H1 (cell line): ENCODE results near the gene CRABP1. TPM values are rescaled to one million over a fixed set of nuclear protein-coding genes. Genes with fewer than 3 reads are reported as not detected.

ENCODE experiments used
- CTCF ChIA-PET: fragments of 300-600 bp; sonication (Branson Sonifier 250); formaldehyde crosslinking; loops from one replicate; lab custom pipeline; 2021; ENCODE audit not compliant: partially characterized antibody; lab: Charles Lee
- POLR2A ChIA-PET: fragments of 300-600 bp; sonication (Branson Sonifier 250); formaldehyde crosslinking; loops from one replicate; lab custom pipeline; 2021; ENCODE audit warnings: inconsistent platforms; ENCODE audit not compliant: partially characterized antibody; lab: Charles Lee
- DNase-seq, 2 experiments: peaks; one replicate each; pipeline versions ENCODE4 v3.0.0 to v3.0.0-alpha.2; 2010 to 2022; ENCODE audit warnings: low spot score in 2 of 2, low read depth in 1 of 2, mixed read lengths in 1 of 2
- FAIRE-seq: peaks from 2 replicates; lab custom pipeline; 2011; peaks lifted over from hg19 to GRCh38; lab: Jason Lieb, UNC
- H2AFZ ChIP-seq: 2 replicates; pipeline ENCODE4 v1.8.1; 2012; ENCODE audit warnings: low read length, inconsistent platforms
- H2AK5ac ChIP-seq: 2 replicates; pipeline ENCODE4 v1.6.1; 2013; ENCODE audit warnings: low read depth, low read length
- H2BK120ac ChIP-seq: replicated peaks from 2 replicates; pipeline ENCODE3; 2013; ENCODE audit warnings: low read depth, low read length, inconsistent platforms
- H2BK12ac ChIP-seq: 2 replicates; pipeline ENCODE4 v1.6.1; 2013; ENCODE audit warnings: low read depth, low read length
- H2BK15ac ChIP-seq: 2 replicates; pipeline ENCODE4 v1.6.1; 2013; ENCODE audit warnings: low read length
- H2BK20ac ChIP-seq: 2 replicates; pipeline ENCODE4 v1.6.1; 2013; ENCODE audit warnings: low read length
- H2BK5ac ChIP-seq: 2 replicates; pipeline ENCODE4 v1.6.1; 2013; ENCODE audit warnings: low read depth, low read length
- H3K14ac ChIP-seq: 2 replicates; pipeline ENCODE4 v1.6.1; 2013; ENCODE audit warnings: inconsistent platforms; ENCODE audit not compliant: insufficient read length
- H3K18ac ChIP-seq: 2 replicates; pipeline ENCODE4 v1.6.1; 2013; ENCODE audit warnings: low read length; ENCODE audit errors: extremely low read depth
- H3K23ac ChIP-seq: 2 replicates; pipeline ENCODE4 v1.6.1; 2013; ENCODE audit warnings: inconsistent platforms; ENCODE audit not compliant: insufficient read length
- H3K23me2 ChIP-seq: 2 replicates; pipeline ENCODE4 v1.6.1; 2013; ENCODE audit warnings: low read depth, low read length
- H3K27ac ChIP-seq: 2 replicates; pipeline ENCODE4 v1.6.1; 2011; ENCODE audit warnings: low read depth, low read length, inconsistent platforms
- H3K27me3 ChIP-seq, 4 experiments: replicated peaks in 1 of 4; 1 replicate in 1 of 4; 2 replicates in 3 of 4; pipeline versions ENCODE4 v1.6.1 to v1.8.1; 2011 to 2013; ENCODE audit warnings: low read length in 3 of 4, mild to moderate bottlenecking in 3 of 4, inconsistent platforms in 2 of 4, mixed read lengths in 2 of 4, moderate library complexity in 1 of 4; ENCODE audit not compliant: control insufficient read depth in 3 of 4, insufficient read depth in 3 of 4; ENCODE audit errors: extremely low read depth in 1 of 4
- H3K36me3 ChIP-seq, 4 experiments: 2 replicates each; pipeline versions ENCODE4 v1.6.1 to v1.8.1; 2011 to 2013; ENCODE audit warnings: mild to moderate bottlenecking in 4 of 4, low read length in 3 of 4, moderate library complexity in 2 of 4, control low read depth in 1 of 4, inconsistent platforms in 1 of 4; ENCODE audit not compliant: insufficient read depth in 4 of 4, control insufficient read depth in 2 of 4
- H3K4ac ChIP-seq: replicated peaks from 2 replicates; pipeline ENCODE3; 2013; ENCODE audit warnings: low read length, low read depth, mixed read lengths, inconsistent platforms; ENCODE audit not compliant: insufficient read length
- H3K4me1 ChIP-seq, 4 experiments: replicated peaks in 1 of 4; 1 replicate in 1 of 4; 2 replicates in 3 of 4; pipeline versions ENCODE4 v1.6.1 to v1.8.1; 2011 to 2013; ENCODE audit warnings: low read length in 3 of 4, inconsistent platforms in 2 of 4, mixed read lengths in 1 of 4; ENCODE audit not compliant: insufficient read depth in 4 of 4, control insufficient read depth in 3 of 4
- H3K4me2 ChIP-seq, 2 experiments: 2 replicates each; pipeline versions ENCODE4 v1.6.1 to v1.8.1; 2011 to 2013; ENCODE audit warnings: low read depth in 2 of 2, low read length in 2 of 2, control low read depth in 1 of 2, inconsistent platforms in 1 of 2, mild to moderate bottlenecking in 1 of 2; ENCODE audit not compliant: insufficient read depth in 1 of 2
- H3K4me3 ChIP-seq, 4 experiments: fragments of 200-600, 300-600 bp in 1 of 4; sonication (generic), shearing (Covaris generic), sonication (Bioruptor Twin) in 1 of 4; 2 replicates each; pipeline versions ENCODE4 v1.5.1 to v1.8.1; 2011 to 2016; ENCODE audit warnings: low read length in 4 of 4, low read depth in 3 of 4, control low read depth in 2 of 4, inconsistent platforms in 2 of 4, mild to moderate bottlenecking in 2 of 4, mixed read lengths in 1 of 4, moderate library complexity in 1 of 4; ENCODE audit not compliant: insufficient read depth in 2 of 4; ENCODE audit errors: extremely low read depth in 1 of 4
- H3K56ac ChIP-seq: replicated peaks from 2 replicates; pipeline ENCODE3; 2013; ENCODE audit warnings: low read depth, mild to moderate bottlenecking, mixed read lengths, low read length, inconsistent platforms; ENCODE audit not compliant: insufficient read length
- H3K79me1 ChIP-seq: 2 replicates; pipeline ENCODE4 v1.6.1; 2013; ENCODE audit warnings: low read depth, low read length, control low read depth
- H3K79me2 ChIP-seq, 2 experiments: 2 replicates each; pipeline versions ENCODE4 v1.6.1 to v1.8.1; 2012 to 2013; ENCODE audit warnings: low read length in 2 of 2, mild to moderate bottlenecking in 2 of 2, inconsistent platforms in 1 of 2; ENCODE audit not compliant: insufficient read depth in 2 of 2, control insufficient read depth in 1 of 2
- H3K9ac ChIP-seq, 4 experiments: replicated peaks in 1 of 4; 1 replicate in 1 of 4; 2 replicates in 3 of 4; pipeline versions ENCODE4 v1.6.1 to v1.8.1; 2011 to 2013; ENCODE audit warnings: low read depth in 3 of 4, low read length in 3 of 4, control low read depth in 2 of 4, mild to moderate bottlenecking in 2 of 4, moderate library complexity in 2 of 4, inconsistent platforms in 1 of 4; ENCODE audit errors: extremely low read depth in 1 of 4
- H3K9me3 ChIP-seq, 2 experiments: 2 replicates each; pipeline versions ENCODE4 v1.6.1 to v1.8.1; 2012 to 2013; ENCODE audit warnings: mild to moderate bottlenecking in 2 of 2, moderate library complexity in 2 of 2, control low read depth in 1 of 2, inconsistent platforms in 1 of 2, low read depth in 1 of 2, low read length in 1 of 2, mixed read lengths in 1 of 2; ENCODE audit not compliant: insufficient read depth in 2 of 2
- H4K20me1 ChIP-seq, 2 experiments: replicated peaks in 1 of 2; 2 replicates each; pipeline versions ENCODE3 to v1.8.1; 2011 to 2013; ENCODE audit warnings: inconsistent platforms in 2 of 2, low read length in 2 of 2, mild to moderate bottlenecking in 1 of 2; ENCODE audit not compliant: insufficient read depth in 2 of 2, control insufficient read depth in 1 of 2
- H4K5ac ChIP-seq: 2 replicates; pipeline ENCODE4 v1.6.1; 2013; ENCODE audit warnings: low read length, low read depth, mixed read lengths, inconsistent platforms; ENCODE audit not compliant: insufficient read length
- H4K8ac ChIP-seq: 2 replicates; pipeline ENCODE4 v1.8.0; 2013; ENCODE audit warnings: mild to moderate bottlenecking, moderate library complexity, low read length, inconsistent platforms; ENCODE audit not compliant: insufficient read depth; ENCODE audit errors: extremely low read depth
- H4K91ac ChIP-seq: replicated peaks from 2 replicates; pipeline ENCODE3; 2013; ENCODE audit warnings: low read length, mixed read lengths, inconsistent platforms; ENCODE audit not compliant: insufficient read length
- E2F6 ChIP-seq: IDR thresholded peaks from 2 replicates; pipeline ENCODE4 v1.6.1; 2012; ENCODE audit warnings: inconsistent platforms
- EZH2 ChIP-seq: fragments of 200-600 bp; sonication (generic); IDR thresholded peaks from 2 replicates; pipeline ENCODE4 v1.7.1; 2012; ENCODE audit warnings: low read depth, mild to moderate bottlenecking, moderate library complexity, low read length, inconsistent platforms; ENCODE audit not compliant: severe bottlenecking
- GTF2F1 ChIP-seq: IDR thresholded peaks from 2 replicates; pipeline ENCODE4 v1.6.1; 2012; ENCODE audit warnings: low read depth, low read length, improper control_type of control experiment, borderline replicate concordance
- HDAC6 ChIP-seq: IDR thresholded peaks from one replicate; pipeline ENCODE4 v1.7.1; 2012; ENCODE audit warnings: low read depth, mild to moderate bottlenecking, inconsistent platforms, low read length, moderate library complexity
- KDM1A ChIP-seq: fragments of 200-600, 300-600 bp; sonication (generic); IDR thresholded peaks from 2 replicates; pipeline ENCODE4 v1.7.1; 2016; ENCODE audit warnings: mild to moderate bottlenecking, low read length, borderline replicate concordance
- KDM4A ChIP-seq: IDR thresholded peaks from one replicate; pipeline ENCODE4 v1.7.1; 2012; ENCODE audit warnings: low read depth, mild to moderate bottlenecking, moderate library complexity, low read length, inconsistent platforms; ENCODE audit not compliant: severe bottlenecking
- KDM5A ChIP-seq: fragments of 200-600 bp; IDR thresholded peaks from 2 replicates; pipeline ENCODE4 v1.7.1; 2012; ENCODE audit warnings: mild to moderate bottlenecking, low read length, inconsistent platforms, mixed read lengths
- SIN3A ChIP-seq, 2 experiments: IDR thresholded peaks in 1 of 2; conservative IDR thresholded peaks in 1 of 2; 2 replicates each; pipeline ENCODE4 v1.6.1; 2011 to 2012; ENCODE audit warnings: low read length in 2 of 2, improper control_type of control experiment in 1 of 2, low read depth in 1 of 2, mild to moderate bottlenecking in 1 of 2
- SIRT6 ChIP-seq: IDR thresholded peaks from one replicate; pipeline ENCODE4 v1.7.1; 2012; ENCODE audit warnings: low read length, inconsistent platforms
- SP1 ChIP-seq: IDR thresholded peaks from 2 replicates; pipeline ENCODE4 v1.6.1; 2011; ENCODE audit warnings: low read depth, low read length
- YY1 ChIP-seq: IDR thresholded peaks from 2 replicates; pipeline ENCODE4 v1.6.1; 2011; ENCODE audit warnings: low read depth, mild to moderate bottlenecking, low read length
- WGBS, 2 experiments: shearing (Covaris generic) in 1 of 2; methylation state at CpG; one replicate each; pipeline versions ENCODE4 v1.1.6 to v1.1.7; 2013 to 2015; ENCODE audit warnings: low lambda C conversion rate in 2 of 2, mixed read lengths in 2 of 2, inconsistent platforms in 1 of 2, low coverage in 1 of 2, missing lambda C conversion rate in 1 of 2; ENCODE audit not compliant: insufficient replicate concordance in 2 of 2, insufficient coverage in 1 of 2, insufficient read length in 1 of 2; ENCODE audit errors: extremely low coverage in 1 of 2, missing lambda C conversion rate in 1 of 2; 5-methylcytosine and 5-hydroxymethylcytosine counted together
- polyA plus RNA-seq, 7 experiments: library from polyadenylated mRNA; depleted of rRNA in 3 of 7; stranded (reverse) in 5 of 7; unstranded in 2 of 7; fragments of >200 nt in 5 of 7; fragments of 200-250 nt in 2 of 7; gene quantifications; 1 replicate in 5 of 7; 2 replicates in 1 of 7; 4 replicates in 1 of 7; pipeline versions ENCODE4 v1.2.1 to v1.2.3, GENCODE V29; 2011 to 2013; ENCODE audit warnings: missing spikeins in 2 of 7, mixed read lengths in 2 of 7
- total RNA-seq: library from RNA; stranded (reverse); fragmentation: NEBNext Ultra II Directional; extraction: Animal tissue kit (Norgen Biotek cat#: 25700); gene quantifications from 2 replicates; pipeline ENCODE4 v1.2.1, GENCODE V29; 2021

Gene CRABP1
- total and polyA plus RNA-seq, 2 of the 8 experiments (the other 6 are each of a cell fraction or from before 2014, with no cell fraction given) = 385 to 655 TPM

GRCh38 chr15:78329625-78330024 is 10.5 kb upstream of the CRABP1 start:
- no peak for TF ChIP-seq GTF2F1
- TF ChIP-seq HDAC6 = no peak
- no peak for TF ChIP-seq E2F6
- TF ChIP-seq KDM5A = no peak
- no peak for TF ChIP-seq YY1
- TF ChIP-seq SIRT6 = no peak
- no peak for TF ChIP-seq KDM1A
- TF ChIP-seq SP1 = no peak
- no peak for TF ChIP-seq EZH2
- TF ChIP-seq KDM4A = no peak
- TF ChIP-seq SIN3A (conservative IDR thresholded peaks at IDR 0.05 in 1 of 2, IDR thresholded peaks at IDR 0.05 in 1 of 2; ENCODE audit: low read depth in 1 of 2, low read length in 2 of 2) = no peak
- TF ChIP-seq, all 59 proteins: peak for 0

More at GRCh38 chr15:78329625-78330024, 10.5 kb upstream of the CRABP1 start:
- H3K4me1 ChIP-seq = peaks cover 5 to 11% (median 8%) of the 10 kb centered on the region in 4 experiments
- no peaks in the 10 kb centered on the region for H3K36me3 ChIP-seq
- H3K79me1 ChIP-seq = no peaks in the 10 kb centered on the region
- no peak overlapping the region for H2BK5ac ChIP-seq
- no peak overlapping the region for H3K18ac ChIP-seq
- no peak overlapping the region for H3K23ac ChIP-seq
- DNase-seq (no peak), FAIRE-seq (no peak)
- H3K4me3 ChIP-seq = no peak overlapping the region
- H2BK12ac ChIP-seq = no peak overlapping the region; the same call in 1 of the 2 replicates
- no peak overlapping the region for H3K56ac ChIP-seq
- H3K79me2 ChIP-seq = no peaks in the 10 kb centered on the region
- no peak overlapping the region for H2AK5ac ChIP-seq
- H2AFZ ChIP-seq = no peak overlapping the region
- CTCF ChIA-PET = interaction anchor here (0.6 to 1.7 kb wide), 8 partner anchors 10 to 369 kb away, joined by 3 to 7 read pairs (median 3); partner anchors contain the start of gene CRABP1
- H2BK15ac ChIP-seq = no peak overlapping the region
- no peak overlapping the region for H3K14ac ChIP-seq
- H2BK120ac ChIP-seq = no peak overlapping the region
- H4K8ac ChIP-seq = no peak overlapping the region
- 75% methylated on average over 4 of the region's 4 CpGs; no CpG with 5 or more reads in 1 of the 2 experiments for WGBS, 2 experiments
- no peak overlapping the region for H3K27ac ChIP-seq
- H3K23me2 ChIP-seq = no peaks in the 10 kb centered on the region
- no peaks in the 10 kb centered on the region for H3K9me3 ChIP-seq
- no peak overlapping the region for H2BK20ac ChIP-seq
- H4K5ac ChIP-seq = no peak overlapping the region
- H3K27me3 ChIP-seq = no peaks in the 10 kb centered on the region
- no peak overlapping the region for H3K4me2 ChIP-seq
- H4K91ac ChIP-seq = peak overlapping the region; percentile 34
- POLR2A ChIA-PET = interaction anchor here (1.1 to 1.8 kb wide), 2 partner anchors 10 to 30 kb away, joined by 3 to 7 read pairs; partner anchors contain the start of genes CRABP1 and SKIC8
- H4K20me1 ChIP-seq = no peaks in the 10 kb centered on the region
- no peak overlapping the region for H3K4ac ChIP-seq
- no peak overlapping the region for H3K9ac ChIP-seq
